ENCODE results near the gene CHADL.

DNA sequence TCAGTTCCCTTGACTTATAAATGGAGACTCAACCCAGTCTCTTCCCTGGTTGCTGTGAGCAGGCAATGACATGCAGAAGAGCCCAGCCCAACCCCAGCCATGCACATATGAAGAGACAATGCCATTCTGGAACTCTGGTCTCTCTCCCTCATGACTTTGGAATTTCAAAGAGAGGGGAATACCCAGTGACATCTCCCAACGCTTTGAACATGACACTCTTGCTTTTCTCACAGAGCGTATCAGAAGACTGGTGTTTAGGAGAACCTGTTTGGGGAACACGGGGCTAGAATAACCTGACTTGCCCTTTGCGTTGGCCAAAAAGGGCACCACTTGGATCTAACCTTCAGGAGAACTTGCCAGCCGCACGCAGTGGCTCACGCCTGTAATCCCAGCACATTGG lies 32.4 kb upstream of the CHADL start:
- TF ChIP-seq GATA2 (IDR thresholded peaks at IDR 0.05; ENCODE audit: low read depth, low read length) = no peak
- TF ChIP-seq GATA3 (IDR thresholded peaks at IDR 0.05; ENCODE audit: low read depth, low read length) = no peak

Data from SH-SY5Y (cell line).